GM21529 (cell line): ENCODE results near the gene ARHGAP10.
"Not testable (repeated sequence)": the region's sequence is repeated elsewhere in the genome, so short reads cannot be mapped to it uniquely, and the experiment has no call there.

Experiments used
- ATAC-seq: cut with Tn5 transposase; IDR thresholded peaks from one replicate; pipeline ENCODE4 v1.9.1; 2021; ENCODE audit not compliant: unreplicated experiment

Gene ARHGAP10

DNA sequence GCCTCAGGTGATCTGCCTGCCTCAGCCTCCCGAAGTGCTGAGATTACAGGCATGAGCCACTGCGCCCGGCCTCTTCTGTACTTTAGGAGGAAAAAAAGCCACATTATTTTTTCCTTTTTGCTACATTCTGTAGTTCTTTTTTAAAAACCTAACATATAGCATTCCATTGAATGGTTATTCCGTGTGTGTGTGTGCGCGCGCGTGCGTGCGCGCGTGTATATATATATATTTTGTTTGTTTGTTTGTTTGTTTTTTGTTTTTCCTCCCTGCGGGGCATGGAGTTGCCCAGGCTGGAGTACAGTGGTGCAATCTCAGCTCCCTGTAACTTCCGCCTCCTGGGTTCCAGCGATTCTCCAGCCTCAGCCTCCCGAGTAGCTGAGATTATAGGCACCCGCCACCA is 59.5 kb downstream of the ARHGAP10 start:
- no peak for ATAC-seq

DNA sequence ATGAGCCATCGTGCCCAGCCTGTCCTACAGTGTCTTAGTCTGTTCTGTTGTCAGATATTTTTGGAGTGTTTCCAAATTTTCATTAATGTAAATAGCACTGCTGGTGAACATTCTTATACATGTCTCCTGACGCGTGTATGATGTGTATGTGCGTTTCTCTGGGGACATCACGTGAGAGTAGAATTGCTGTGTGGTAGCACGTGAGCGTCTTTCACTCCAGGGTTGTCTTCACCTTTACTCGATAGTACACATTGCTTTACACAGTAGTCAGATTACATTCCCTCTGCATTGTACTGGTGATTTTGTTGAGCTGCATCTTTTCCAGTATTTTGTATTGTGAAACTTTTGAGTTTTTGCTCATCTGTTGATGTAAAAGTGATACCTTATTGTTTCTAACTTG is 60.0 kb downstream of the ARHGAP10 start:
- ATAC-seq = no peak

DNA sequence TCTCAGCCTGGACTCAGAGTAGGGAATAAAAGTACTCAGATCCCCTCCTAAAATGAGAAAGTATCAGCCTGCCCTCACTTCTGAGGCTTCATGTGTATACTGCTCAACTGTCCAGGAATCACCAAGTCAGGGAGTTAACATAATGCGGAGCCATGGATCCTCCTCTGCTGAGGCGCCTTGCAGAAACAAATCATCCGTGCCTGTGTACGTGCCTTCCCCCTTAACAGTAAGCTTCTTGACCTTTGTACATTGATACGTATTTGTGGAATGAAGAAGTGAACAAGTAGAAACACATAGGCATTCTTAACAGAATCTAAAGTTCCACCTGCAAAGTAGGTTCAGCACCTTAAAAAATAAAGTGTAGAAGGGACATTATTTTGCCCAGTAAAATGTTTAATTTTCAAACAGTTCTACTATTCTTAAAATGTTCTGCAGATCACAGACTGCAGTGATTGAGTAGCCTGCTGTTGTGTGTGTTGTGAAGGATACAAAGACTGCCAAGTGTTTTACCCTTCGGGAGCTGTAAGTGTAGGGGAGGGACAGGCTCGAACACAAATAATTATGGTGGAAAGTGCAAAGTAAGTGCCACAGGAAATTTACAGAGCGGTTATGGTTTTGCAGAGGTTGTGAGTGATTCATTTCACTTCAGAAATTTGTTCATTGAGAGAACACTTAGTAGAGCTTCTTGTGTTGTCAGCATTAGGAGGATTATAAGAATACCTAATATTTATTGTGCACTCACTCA is 61.9 kb downstream of the ARHGAP10 start:
- peak; percentile 45 for ATAC-seq

DNA sequence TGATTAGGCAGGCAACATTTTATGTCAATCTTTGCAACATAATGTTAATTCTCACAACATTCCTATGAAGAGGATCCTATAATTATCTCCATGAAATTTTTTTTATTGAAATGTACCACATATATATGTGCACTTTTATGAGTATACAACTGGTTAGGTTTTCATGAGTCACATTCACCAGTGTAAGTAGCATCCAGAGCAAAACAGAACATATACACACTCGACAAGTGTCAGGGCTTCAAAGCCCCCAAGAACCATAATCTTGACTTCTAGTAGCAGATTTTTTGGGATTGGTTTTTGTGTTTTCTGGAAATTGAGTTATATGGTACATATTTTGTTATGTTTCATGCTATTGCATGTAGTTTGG is 62.4 kb downstream of the ARHGAP10 start:
- peak; percentile 14 for ATAC-seq

DNA sequence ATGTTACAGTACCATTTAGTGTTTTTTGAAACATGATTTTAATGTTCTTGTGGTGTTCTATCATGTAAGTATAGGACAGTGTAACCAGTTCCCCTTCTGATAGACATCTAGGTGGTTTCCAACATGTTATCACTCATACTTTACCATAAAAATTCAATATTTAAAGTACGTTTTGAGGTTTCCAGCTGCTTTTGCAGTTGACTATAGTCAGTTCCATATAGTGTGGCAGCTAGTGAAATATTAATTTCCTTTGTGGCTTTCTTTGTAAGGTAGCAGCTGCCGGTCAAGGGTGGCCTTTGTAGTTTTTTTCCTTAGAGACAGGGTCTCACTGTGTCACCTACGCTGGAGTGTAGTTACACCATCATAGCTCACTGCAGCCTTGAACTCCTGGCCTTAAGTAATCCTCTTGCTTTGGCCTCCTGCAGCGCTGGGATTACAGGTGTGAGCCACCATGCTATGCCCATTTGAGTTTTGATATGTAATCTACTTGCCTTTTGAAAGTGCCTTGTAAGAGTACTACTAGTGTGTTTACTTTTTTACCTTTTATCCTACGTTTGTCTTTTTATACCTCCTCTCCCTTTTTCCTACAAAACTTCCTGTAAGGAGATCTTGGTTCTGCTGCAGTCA is 63.0 kb downstream of the ARHGAP10 start:
- ATAC-seq = peak; percentile 59

DNA sequence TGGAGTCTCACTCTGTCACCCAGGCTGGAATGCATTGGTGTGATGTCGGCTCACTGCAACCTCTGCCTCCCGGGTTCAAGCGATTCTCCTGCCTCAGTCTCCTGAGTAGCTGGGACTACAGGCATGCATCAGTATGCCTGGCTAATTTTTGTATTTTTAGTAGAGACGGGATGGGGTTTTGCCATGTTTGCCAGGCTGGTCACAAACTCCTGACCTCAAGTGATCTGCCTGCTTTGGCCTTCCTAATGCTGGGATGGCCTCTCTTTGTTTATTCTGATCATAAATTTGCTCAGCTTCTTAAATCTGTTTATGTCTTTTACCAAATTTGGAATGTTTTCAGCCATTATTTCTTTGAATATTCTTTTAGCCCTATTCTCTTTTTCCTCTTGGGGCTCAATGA is 67.2 kb downstream of the ARHGAP10 start:
- ATAC-seq = not testable (repeated sequence)

DNA sequence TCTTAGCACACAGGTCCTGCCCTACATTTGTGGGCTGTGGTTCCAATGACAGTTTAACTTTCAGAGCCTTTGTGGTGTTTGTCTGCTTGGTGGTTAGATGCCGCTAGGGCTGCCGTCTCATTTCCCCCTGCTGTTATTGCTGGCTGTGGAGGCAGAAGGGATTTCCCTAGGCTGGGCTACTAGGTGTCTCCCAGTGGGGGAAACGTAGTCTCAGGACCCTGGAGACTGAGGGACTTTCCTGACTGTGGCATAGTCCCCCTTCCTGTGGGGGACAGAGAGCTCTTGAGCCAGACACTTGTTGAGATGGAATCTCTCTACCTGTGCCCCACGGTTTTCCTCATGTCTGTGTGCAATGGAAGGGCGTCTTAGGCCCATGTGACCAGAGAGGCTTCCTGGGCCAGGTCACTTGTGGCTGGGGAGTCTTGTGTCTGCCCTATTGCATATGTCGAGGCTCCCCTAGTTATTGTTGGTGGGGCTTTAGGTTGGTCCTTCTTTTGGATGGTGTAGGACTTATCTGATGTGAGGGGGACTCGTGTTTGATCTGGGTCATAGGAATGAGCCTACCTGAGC is 68.2 kb downstream of the ARHGAP10 start:
- ATAC-seq = peak; percentile 98

DNA sequence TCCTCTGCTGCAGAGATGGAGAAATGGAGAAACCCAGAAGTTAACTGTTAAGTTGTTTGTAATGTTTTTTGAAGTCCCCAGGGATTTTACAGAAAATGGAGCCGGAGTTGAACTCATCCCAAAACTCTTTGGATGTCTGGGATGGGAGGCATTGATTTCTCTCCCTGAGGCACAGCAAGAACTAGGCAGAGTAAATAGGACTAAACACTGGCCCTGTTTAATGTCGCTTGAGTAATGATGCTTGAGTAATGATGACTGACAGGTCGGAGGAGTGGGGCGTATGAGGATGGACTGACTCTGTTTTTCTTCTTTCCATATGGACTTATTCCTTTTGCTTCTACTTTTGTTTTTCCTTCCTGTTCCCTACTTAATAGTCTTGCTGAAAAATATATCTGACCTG is 69.9 kb downstream of the ARHGAP10 start:
- no peak for ATAC-seq

DNA sequence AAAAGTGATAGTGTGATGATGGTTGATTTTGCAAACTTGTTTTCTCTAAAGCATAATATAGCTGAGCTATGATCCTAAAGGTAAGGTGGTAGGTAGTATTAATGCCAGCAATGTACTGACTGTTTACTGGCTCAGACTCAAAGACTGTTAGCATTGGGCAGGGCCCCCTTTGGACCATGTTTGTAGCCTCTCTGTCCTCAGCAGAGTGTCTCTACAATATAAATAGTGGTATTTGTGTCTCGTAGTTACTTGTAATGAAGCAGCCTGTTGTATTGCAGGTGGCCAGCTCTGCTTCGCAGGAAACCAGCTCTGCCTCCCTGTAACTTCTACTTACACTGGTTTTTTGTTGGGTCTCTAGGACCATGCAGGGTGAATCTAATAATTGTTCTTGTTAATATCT is 70.5 kb downstream of the ARHGAP10 start:
- no peak for ATAC-seq

DNA sequence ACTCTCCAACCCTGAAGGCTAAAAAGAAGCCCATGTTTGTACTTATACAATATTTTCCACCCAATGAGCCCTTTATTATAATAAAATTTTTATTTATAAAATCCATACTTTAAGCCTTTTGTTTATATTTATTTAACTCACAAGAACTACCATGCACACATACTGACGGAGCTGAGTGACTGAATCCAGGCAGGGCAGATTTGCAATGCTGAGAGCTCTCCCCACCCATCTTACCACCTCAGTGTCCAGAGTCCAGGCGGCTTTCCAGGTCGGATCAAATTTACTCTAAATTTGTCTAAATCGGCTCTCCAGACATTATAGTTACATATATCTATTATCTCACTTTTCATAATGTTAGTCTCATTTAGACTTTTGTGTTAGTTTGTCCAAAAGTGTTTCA is 74.1 kb downstream of the ARHGAP10 start:
- ATAC-seq = no peak

DNA sequence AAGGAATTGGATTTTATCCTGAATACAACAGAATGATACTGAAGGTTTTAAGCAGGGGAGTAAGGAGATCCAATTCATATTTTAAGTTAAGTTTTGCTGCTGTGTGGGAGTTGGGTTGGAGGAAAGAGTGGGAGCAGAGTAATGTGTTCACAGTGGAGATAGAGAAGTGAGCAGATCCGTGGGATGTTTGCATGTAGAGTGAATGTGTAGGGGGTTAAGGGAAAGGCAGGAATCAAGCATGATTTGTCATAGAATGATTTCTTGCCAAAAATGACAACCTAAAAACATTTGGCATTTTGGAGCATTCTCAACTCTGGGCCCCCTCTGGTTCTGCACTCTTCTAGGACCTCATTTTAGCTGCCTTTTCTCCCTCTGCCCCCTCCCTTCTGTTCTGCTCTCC is 76.6 kb downstream of the ARHGAP10 start:
- ATAC-seq = no peak

DNA sequence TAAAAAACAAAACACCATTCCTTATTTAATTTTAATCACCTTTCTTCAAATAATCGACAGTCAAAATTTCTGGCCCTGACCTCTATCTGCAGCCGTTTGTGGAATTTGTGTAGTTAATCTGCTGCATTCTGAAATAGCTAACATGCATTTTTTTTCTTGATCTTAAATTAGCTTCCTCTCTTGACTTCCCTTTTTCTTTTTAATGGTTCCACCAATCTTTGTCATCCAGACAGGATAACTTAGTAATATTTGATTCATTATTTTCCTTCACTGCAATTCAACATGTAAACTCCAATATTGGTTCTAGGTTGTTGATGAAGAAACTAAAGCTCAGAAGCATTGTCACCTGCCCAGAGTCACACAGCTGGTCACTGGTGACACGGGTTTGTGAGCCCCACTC is 77.3 kb downstream of the ARHGAP10 start:
- ATAC-seq = no peak

DNA sequence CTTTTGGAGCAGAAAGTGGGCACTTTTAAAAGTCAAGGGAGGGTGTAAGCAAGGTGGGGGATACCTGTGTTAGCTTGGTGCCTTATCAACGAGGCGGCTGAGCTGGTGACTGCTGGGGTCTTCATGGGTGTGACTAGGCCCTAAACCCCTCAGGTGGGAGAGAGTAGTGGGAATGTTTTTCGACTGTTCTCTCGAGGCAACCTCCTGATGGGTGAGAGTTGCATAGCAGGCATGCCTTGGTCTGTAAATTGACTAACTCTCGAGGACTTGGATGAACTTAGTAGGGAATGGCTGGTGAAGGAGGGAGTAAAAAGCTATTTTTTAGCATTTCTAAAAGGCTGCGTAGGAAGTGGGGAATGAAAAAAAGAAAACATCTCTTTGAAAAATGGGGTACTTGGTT is 80.0 kb downstream of the ARHGAP10 start:
- no peak for ATAC-seq

DNA sequence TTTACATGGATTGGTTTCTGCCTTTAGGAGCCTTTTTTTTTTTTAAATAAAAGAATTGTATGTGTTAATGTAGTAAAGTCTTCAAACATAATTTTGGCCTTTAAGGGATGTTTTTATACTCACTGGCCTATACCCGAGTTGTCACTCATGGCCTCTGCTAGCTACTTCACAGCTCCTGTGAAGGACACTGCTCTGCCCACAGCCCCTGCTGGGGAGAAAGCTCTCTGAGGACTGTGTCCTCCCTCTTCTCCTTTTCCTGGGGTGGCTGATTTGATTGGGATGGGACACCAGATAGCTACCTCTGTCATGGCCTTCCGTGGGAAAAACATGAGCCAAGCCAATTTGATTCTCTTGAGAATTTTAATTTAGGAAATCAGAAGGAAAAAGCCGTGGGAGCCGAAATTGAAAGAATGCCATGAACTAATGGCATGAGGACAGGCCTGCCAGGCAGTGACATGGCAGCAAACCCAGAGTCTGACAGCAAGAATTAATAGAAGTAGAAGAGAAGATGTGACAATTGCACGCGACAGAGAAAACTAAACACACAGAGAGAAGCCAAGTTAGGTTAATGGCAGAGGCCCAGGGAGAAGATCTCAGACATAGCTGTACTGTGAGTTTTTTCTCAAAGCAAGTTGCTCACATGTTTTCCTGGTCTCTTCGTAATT is 81.4 kb downstream of the ARHGAP10 start:
- no peak for ATAC-seq

DNA sequence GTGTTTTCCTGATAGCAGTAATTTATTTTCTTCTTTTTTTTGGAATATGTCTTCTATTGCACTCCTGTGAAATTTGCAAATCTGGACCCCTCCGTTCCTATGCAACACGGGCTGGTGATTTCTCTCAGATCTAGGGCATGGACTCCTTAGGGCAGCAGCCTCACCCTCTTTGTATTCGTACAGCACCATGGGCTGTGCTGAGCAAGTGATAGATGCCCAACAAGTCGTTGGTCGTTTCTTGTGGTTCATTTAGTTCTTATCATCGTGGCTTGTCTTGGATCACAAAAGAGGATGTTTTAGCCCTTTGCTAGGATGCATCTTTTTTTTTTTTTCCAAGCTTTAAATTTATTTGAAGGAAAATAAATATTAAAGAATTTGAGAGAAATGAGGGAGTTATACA is 82.1 kb downstream of the ARHGAP10 start:
- ATAC-seq = no peak

DNA sequence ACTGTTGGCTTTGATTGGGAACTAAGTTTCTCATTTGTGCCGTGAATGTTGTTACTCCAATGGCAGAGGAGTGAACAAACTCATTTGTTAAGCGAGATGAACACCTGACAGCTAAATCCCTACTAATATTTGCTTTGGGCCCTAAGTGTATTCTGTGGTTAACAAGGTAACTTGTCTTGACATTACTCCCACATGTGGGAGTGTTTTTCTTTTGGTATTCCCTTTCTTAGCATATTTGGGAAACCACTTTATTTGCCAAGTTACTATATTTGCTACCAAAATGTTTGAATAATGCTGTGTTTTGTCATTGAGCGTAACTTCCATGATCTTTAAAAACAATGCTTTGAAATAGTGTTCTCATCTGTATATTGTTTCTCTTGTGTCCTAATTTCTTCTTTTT is 82.5 kb downstream of the ARHGAP10 start:
- no peak for ATAC-seq

DNA sequence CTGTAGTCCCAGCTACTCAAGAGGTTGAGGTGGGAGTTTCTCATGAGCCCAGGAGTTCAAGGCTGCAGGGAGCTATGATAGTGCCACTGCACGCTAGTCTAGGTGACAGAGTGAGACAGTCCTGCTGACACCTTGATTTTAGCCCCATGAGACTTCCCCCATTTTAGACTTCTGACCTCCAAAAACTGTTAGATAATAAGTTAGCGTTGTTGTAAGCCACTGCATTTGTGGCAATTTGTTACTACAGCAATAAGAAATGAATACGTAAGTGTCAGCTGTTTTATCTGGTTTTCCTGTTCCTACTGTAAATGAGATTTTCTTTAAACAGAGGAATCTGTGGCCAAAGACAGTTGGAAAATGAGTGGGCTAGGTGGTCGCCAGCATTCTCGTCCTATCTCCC is 83.9 kb downstream of the ARHGAP10 start:
- ATAC-seq = no peak

DNA sequence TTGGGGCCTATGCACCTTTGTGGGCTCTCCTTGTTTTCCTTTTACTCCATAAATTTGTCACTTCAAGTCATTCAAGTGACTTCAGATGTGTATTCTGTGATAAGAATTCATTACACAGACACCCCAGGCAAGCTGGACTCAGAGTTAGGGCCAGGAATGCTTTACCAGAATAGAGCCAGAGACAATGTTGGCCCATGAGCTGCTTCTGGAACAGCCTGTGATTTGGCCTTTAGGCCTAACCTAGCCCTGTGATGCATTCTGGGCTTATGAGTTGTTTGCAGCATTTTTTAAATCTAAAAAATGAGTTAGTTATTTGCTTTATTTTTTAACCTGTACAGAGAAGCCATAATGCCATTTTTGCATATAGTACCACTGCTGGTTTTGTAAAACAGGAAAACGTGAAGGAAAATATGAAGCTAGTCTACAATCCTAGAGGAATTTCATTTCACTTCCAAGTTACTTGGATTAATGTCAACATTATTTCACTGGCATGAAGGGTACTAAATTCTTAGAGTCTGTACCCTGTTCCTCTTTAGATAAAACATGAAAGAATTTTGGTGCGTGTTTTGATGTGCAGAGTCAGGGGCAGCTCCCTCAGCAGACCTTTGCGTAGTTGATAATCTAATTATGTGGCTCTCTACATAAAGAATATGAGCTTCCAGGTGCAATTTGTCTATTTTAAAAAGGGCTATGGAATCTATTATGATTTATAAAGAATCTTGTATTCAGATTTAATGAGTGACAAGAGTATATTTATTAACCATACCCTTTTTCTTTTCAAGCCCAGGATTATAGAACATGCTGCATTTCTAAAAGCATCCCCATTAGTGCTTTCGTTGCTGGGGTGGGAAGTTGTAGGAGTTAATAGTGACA is 84.7 kb downstream of the ARHGAP10 start:
- ATAC-seq = no peak

DNA sequence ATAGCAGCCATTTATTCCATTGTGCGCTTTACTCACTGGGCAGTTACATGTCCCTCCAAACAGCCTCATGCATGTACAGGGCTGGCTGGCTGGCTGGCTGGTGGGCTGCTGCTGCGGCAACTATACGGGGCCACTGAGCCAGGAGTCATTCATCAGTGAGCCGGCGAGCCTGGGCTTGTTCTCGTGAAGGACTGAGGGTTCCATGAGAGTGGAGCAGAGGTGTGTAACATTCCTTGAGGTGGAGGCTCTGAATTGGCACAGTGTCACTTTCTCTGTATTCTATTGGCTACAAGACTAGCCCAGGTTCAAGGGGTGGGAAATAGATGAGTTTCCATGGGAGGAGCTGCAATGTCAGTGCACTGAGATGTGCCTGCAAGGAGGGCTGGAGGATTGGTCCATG is 89.1 kb downstream of the ARHGAP10 start:
- no peak for ATAC-seq

DNA sequence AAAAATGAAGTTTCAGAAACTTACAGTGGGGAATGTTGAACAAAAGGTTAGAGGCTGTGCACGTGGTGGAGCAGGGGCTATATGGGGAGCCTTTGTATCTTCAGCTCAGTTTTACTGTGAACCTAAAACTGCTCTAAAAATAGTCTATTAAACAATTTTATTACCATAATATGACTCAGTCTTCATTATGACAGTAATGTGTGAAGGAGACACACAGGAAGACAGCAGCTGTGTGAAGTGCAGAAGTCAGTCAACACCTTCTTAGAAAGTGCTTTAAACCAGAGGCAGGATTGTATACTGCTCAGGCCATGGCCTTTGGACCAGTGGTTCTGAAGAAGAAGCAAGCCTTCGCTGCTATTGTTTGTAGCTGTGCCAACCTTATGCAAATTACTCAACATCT is 89.7 kb downstream of the ARHGAP10 start:
- ATAC-seq = peak; percentile 51

DNA sequence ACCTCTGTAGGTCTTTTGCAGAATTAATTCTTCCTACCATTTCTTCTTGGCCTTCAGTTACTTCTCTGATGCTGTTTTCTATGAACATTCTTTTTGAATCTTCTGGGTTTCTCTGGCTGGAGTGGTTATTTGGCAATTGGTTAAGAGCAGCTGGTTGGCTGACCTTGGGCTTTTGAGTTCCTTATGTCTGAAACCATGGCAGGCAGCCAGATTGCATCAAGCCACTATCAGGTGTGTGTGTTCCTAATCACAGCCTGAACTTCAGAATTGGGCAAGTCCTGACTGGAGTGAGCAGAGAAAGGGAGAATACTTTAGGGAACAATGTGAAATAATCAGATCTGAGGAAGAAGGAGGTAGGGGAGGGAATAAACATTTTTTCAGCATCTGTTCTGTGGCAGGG is 90.2 kb downstream of the ARHGAP10 start:
- no peak for ATAC-seq
